ENCODE data around the gene NDUFAF3.

GRCh38 chr3:48999085-48999858, 22.6 kb upstream of the NDUFAF3 start:
- TF ChIP-seq EZH2 (IDR thresholded peaks at IDR 0.05; ENCODE audit: borderline replicate concordance, insufficient read depth, low read depth, low read length, poor library complexity, severe bottlenecking): no peak
- TF ChIP-seq, protein P1, sequence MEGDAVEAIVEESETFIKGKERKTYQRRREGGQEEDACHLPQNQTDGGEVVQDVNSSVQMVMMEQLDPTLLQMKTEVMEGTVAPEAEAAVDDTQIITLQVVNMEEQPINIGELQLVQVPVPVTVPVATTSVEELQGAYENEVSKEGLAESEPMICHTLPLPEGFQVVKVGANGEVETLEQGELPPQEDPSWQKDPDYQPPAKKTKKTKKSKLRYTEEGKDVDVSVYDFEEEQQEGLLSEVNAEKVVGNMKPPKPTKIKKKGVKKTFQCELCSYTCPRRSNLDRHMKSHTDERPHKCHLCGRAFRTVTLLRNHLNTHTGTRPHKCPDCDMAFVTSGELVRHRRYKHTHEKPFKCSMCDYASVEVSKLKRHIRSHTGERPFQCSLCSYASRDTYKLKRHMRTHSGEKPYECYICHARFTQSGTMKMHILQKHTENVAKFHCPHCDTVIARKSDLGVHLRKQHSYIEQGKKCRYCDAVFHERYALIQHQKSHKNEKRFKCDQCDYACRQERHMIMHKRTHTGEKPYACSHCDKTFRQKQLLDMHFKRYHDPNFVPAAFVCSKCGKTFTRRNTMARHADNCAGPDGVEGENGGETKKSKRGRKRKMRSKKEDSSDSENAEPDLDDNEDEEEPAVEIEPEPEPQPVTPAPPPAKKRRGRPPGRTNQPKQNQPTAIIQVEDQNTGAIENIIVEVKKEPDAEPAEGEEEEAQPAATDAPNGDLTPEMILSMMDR (IDR thresholded peaks at IDR 0.05): no peak
